HG02678 (cell line): Measurements from ENCODE around the gene ACBD5.
"Not testable (repeated sequence)": the region's sequence is repeated elsewhere in the genome, so short reads cannot be mapped to it uniquely, and the experiment has no call there.

Source experiments
- ATAC-seq: cut with Tn5 transposase; IDR thresholded peaks from one replicate; pipeline ENCODE4 v1.9.1; 2021; ENCODE audit warnings: mild to moderate bottlenecking, moderate library complexity; ENCODE audit not compliant: unreplicated experiment

Gene ACBD5

GRCh38 chr10:27241010-27241651, 534 bp upstream of the ACBD5 start:
- ATAC-seq, result peak; percentile 12

- ATAC-seq, result not testable (repeated sequence)
Observed at GRCh38 chr10:27237531-27237930, 3.1 kb downstream of the ACBD5 start.

GRCh38 chr10:27236589-27237128, 3.9 kb downstream of the ACBD5 start:
- ATAC-seq, result not testable (repeated sequence)

GRCh38 chr10:27235706-27236105, 4.9 kb downstream of the ACBD5 start:
- no peak for ATAC-seq

DNA sequence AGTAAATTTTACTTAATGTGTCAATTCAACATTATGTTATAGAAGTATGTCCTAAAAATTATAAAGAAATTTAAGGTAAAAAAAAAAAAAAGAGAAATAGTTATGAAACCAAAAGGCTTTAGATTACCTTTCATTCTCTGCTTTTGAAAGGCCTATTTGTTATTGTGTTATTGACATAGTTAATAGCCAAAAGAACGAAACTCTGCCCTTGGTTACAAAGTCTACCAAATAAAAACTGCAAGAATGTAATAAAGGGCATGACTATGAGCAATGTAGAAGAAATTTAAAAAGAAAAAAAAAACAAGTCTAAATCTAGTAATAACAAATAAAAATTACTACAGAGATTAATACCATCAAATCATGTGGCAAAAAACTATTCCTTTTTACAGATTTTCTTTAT, 10.6 kb downstream of the ACBD5 start:
- no peak for ATAC-seq

DNA sequence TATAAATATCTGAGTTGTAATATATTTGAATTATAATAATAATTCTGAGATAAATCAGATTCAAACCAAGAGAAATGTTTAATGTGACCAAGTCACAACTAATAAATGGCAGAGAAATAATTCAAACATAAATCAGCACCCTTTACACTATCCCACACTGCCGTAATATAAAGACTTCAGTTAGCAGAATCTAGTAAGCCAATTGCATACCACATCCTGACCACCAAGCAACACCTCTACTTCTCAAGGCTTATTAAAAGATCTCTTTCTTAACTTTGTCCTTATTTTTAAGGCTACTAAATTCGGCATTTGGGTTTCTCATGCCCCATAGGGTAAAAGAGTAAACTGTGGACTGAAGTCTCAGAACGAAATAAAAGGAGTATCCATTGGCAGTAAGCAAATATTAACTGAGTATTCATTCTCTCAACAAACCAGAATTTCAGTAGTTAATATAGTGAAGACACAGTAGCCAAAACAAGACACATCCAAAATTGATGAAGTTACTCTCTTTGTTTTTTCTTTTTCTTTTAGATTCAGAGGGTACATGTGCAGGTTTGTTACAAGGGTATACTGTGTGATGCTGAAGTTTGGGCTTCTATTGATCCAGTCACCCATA, 14.8 kb downstream of the ACBD5 start:
- no peak for ATAC-seq

DNA sequence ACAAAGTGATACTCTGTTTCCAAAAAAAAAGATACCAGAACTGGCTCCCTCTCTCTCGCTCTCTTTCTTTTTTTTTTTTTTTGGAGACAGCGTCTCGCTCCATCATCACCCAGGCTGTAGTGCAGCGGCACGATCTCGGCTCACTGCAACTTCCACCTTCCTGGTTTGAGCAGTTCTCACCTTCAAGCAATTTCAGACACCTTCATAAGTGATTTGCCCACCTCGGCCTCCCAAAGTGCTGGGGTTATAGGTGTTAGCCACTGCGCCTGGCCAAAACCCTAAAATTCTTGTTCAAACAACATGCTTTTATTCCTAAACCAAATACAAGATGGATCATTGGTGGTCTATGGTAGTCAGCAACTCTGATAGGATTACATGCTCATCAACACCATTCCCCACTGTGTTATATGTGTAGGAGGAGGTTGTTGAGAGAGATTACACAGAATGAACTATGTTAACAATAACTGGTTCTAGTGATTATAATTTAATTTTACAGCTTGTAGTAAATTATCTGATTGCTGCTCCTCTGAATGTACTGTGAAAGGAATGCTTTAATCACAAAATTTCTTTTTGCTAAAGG, 15.5 kb downstream of the ACBD5 start:
- ATAC-seq, result no peak

DNA sequence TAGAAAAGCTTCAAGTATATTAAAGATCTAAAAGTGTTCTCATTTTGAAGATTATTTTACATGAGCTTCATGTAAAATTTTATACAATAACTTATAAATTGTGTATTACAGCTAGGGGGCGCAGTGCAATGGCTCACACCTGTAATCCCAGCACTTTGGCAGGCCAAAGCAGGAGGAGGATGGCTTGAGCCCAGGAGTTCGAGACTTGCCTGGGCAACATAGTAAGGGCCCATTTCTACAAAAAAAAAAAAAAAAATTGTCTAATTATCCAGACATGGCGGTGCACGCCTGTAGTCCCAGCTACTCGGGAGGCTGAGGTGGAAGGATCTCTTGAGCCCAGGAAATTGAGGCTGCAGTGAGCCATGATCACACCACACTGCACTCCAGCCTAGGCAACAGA, 16.6 kb downstream of the ACBD5 start:
- ATAC-seq, result no peak

- no peak for ATAC-seq
Observed at GRCh38 chr10:27207350-27207749, 33.2 kb downstream of the ACBD5 start.

- ATAC-seq, result no peak
Observed at GRCh38 chr10:27203806-27204205, 36.8 kb downstream of the ACBD5 start.

DNA sequence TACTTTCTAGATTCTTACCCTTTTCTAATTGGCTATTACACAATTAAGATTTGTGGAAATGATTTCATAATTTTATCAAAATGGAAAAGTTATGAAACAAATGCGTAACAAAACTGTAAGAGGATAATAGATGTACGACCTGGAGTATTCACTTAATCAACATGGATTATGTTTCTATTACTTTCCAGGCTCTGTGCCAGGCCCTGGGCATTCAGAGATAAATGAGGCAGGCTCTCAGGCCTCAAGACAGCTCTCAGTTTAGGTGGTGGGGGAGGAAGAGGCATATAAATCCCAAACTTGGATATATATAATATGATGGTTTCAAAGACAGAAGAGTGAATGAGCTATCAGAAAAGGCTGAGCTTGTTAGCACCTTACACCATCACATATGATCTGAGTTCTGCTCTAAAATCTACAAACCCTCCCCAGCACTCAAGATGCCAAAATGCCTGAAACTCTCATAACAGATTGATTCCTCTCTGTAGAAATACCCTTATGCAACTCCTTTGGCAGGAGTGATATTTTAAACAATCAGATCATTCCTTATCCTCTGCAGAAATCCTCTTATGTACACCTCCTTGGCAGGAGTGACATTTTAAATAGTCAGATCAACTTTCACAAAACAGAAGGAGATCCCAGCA, 42.5 kb downstream of the ACBD5 start:
- no peak for ATAC-seq

DNA sequence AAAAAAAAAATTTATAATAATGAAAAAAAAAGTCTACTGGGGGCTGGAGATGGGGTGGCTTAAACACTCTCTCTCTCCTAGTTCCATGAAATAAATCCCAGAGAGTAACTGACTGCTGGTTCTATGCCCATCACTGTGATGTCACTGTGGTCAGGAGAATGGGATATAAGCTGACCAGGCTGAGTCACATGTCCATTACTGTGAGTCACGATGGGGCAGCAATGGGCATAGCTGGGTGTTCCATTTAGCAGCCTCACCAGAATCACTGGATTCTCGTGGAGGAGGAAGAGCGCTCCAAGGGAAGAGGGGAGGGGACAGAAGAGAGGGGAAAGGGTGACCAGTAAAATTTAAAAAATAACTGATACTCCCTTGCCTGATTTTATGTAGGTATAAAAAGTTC, 48.3 kb downstream of the ACBD5 start:
- ATAC-seq, result no peak

DNA sequence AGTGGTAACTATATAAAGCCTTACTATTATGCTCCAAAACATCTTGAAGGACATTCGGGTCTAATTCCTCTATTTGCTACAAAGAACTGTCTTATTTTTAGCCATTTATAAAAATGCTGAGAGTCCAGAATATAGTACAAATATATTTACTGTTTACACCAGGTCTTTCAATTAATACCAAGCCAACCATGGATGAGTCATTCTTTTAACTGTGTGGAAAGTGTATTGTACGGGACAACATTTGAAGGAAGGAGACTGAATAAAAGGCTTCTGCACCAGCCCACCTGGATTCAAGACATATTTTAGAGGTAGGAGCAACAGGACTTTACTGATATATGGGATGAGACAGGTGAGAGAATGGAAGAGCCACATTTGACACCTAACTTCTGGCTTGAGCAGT, 50.1 kb downstream of the ACBD5 start:
- no peak for ATAC-seq

DNA sequence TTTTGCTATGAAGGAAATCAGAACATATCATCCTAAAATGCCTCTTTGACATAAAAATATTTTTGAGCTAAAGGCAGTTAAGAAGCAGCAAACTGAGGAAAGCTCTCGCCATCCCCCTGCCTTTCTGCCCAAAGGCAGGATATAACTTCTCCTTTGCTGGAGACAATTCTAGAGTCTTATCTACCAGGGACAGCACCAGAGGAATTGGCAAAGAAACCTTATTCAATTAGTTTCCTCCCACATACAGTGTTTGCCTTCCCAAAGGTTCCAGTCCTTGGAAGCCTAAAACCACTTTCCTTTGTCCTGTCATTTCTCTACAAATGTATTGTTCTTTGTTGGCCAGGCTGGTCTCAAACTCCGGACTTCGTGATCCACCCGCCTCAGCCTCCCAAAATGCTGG, 51.7 kb downstream of the ACBD5 start:
- ATAC-seq, result no peak

- ATAC-seq, result no peak
Observed at GRCh38 chr10:27188259-27188658, 52.3 kb downstream of the ACBD5 start.

GRCh38 chr10:27169849-27170248, 70.7 kb downstream of the ACBD5 start:
- no peak for ATAC-seq

DNA sequence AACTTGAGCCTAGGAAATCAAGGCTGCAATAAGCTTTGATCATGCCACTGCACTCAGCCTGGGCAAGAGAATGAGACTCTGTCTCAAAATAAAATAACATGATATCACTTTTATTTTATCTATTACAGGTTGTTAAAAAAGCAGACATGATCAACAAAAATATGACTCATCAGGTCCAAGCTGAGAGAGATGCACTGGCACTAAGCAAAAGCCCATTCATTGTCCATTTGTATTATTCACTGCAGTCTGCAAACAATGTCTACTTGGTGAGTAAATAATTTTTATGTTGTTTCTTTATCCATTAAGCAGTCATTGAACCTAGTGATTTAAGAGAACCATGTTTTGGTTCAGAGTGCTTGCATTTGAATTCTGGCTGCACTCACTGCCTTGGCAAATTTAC, 82.2 kb downstream of the ACBD5 start:
- no peak for ATAC-seq

DNA sequence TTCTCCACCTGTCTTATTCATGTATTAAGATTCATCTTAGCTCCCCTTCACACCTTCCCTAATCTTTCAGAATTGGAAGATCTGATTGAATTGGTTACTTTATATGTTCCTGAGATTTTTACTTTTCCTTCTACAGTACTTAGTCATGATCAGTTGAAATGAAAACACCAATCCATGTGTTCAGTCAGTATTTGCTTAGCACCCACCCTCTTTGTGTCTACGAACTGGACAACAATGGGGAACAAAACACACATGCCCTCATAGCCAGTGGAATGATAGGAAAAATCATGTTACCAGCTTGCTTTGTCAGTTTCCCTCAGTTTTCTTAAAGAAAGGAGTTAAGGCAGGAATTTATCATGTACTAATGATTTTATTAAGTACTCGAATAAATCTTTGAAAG, 83.4 kb downstream of the ACBD5 start:
- ATAC-seq, result no peak

DNA sequence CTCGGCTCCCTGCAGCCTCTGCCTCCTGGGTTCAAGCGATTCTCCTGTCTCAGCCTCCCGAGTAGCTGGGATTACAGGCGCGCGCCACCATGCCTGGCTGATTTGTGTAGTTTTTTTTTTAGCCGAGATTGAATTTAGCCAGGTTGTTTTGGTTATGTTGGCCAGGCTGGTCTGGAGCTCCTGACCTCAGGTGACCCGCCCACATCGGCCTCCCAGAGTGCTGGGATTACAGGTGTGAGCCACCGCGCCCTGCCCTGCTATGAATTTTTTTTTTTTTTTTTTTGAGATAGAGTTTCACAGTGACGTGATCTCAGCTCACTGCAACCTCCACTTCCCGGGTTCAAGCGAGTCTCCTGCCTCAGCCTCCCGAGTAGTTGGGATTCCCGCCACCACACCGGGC, 84.0 kb downstream of the ACBD5 start:
- ATAC-seq, result not testable (repeated sequence)

DNA sequence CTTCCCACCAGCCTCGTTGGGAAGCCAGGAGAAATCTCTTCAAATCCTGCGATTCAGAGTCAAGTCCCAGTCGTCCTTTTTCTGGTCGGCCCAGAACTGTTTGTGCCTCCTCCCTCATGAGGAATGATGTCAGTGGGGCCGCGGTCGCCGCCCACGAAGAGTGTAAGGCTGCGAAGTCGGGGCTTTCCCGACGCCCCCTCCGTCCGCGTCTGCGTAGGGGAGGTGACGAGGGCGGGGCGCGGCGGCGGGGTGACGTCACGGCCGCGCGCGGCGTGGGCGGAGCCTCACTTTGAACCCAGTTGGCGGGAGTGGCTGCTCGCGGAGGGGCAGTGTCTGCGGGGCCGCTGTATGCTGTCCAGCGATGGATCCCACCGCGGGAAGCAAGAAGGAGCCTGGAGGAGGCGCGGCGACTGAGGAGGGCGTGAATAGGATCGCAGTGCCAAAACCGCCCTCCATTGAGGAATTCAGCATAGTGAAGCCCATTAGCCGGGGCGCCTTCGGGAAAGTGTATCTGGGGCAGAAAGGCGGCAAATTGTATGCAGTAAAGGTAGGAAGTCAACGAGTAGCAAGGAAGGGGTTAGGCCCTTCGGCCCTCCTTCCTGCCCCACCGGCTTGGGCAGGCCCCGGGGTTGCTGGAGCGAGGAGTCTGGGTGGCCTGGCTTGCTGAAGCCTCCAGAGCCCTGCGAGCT, 85.4 kb downstream of the ACBD5 start, which contains the start of gene MASTL:
Gene MASTL (plus strand): TSS at position 287 of the 689 bp plus-strand sequence. CDS start 75 bp downstream, at position 362.
- ATAC-seq, result peak; percentile 79

- peak; percentile 9 for ATAC-seq
Observed at GRCh38 chr10:27153845-27154193, 86.8 kb downstream of the ACBD5 start.
